KMS-11 (cell line): Measurements from ENCODE around the gene PAK5.

Source experiments
- H2AFZ ChIP-seq: fragments of 200-600 bp; sonication (generic); 2 replicates; pipeline ENCODE4 v1.6.1; 2016; ENCODE audit warnings: antibody characterized with exemption, mixed run types, low read depth
- H3K27ac ChIP-seq: fragments of 200-600 bp; sonication (generic); 2 replicates; pipeline ENCODE4 v1.6.1; 2016; ENCODE audit warnings: mild to moderate bottlenecking, mixed run types
- H3K27me3 ChIP-seq: fragments of 200-600 bp; sonication (generic); 2 replicates; pipeline ENCODE4 v1.6.1; 2017; ENCODE audit warnings: mild to moderate bottlenecking, low read depth, mixed run types, moderate library complexity; ENCODE audit not compliant: insufficient read depth
- H3K36me3 ChIP-seq: fragments of 200-600 bp; sonication (generic); 2 replicates; pipeline ENCODE4 v1.6.1; 2017; ENCODE audit warnings: mild to moderate bottlenecking, mixed run types; ENCODE audit not compliant: insufficient read depth
- H3K4me1 ChIP-seq: fragments of 200-600 bp; sonication (generic); 2 replicates; pipeline ENCODE4 v1.6.1; 2016; ENCODE audit warnings: mild to moderate bottlenecking, low read depth, mixed run types; ENCODE audit not compliant: poor library complexity, severe bottlenecking
- H3K4me2 ChIP-seq: fragments of 200-600 bp; sonication (generic); 2 replicates; pipeline ENCODE4 v1.7.0; 2016; ENCODE audit warnings: mild to moderate bottlenecking, mixed run types
- H3K4me3 ChIP-seq: fragments of 200-600 bp; sonication (generic); IDR thresholded peaks from 2 replicates; pipeline ENCODE4 v1.6.1; 2017; ENCODE audit warnings: low read depth, low read length, mixed read lengths; ENCODE audit not compliant: insufficient read depth
- H3K79me2 ChIP-seq: fragments of 200-600 bp; sonication (generic); 2 replicates; pipeline ENCODE4 v1.6.1; 2016; ENCODE audit warnings: low read depth, mixed run types; ENCODE audit not compliant: insufficient read depth
- H3K9ac ChIP-seq: fragments of 200-600 bp; sonication (generic); 2 replicates; pipeline ENCODE4 v1.6.1; 2016; ENCODE audit warnings: mild to moderate bottlenecking, mixed run types
- H4K20me1 ChIP-seq: fragments of 200-600 bp; sonication (generic); 2 replicates; pipeline ENCODE4 v1.6.1; 2016; ENCODE audit warnings: mild to moderate bottlenecking, mixed run types; ENCODE audit not compliant: insufficient read depth
- TF ChIP-seq, protein P1 (sequence below): fragments of 200-600 bp; sonication (generic); conservative IDR thresholded peaks from 2 replicates; pipeline ENCODE4 v1.6.1; 2017; ENCODE audit warnings: low read depth, mild to moderate bottlenecking, antibody characterized with exemption, low read length, moderate library complexity, mixed read lengths

Gene PAK5

DNA sequence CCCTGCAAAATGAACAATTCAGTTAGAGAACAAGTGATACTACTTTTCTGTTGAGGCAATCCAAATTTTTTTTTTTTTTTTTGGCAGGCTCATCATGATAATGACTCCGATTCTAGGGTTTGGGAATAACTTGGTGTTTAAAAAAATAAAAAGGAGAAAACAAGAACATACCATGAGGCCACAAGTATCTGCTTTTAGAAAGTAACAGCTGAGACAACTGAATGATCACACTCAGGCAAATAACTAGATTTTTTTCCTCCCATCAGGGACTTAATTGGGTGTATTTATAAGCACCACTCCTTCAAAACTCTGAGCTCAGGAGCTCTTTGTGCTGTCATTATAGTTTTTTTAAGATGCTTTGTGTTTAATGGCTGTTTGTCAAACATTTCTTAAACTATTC lies 29.6 kb downstream of the PAK5 start:
- no peaks in the 10 kb centered on the region for H3K36me3 ChIP-seq
- no peaks in the 10 kb centered on the region for H4K20me1 ChIP-seq
- H3K79me2 ChIP-seq, result no peaks in the 10 kb centered on the region
- H3K4me2 ChIP-seq, result no peak overlapping the region
- no peak overlapping the region for H3K9ac ChIP-seq
- H2AFZ ChIP-seq, result no peak overlapping the region
- no peak overlapping the region for H3K4me3 ChIP-seq
- H3K27ac ChIP-seq, result no peak overlapping the region
- H3K4me1 ChIP-seq, result no peaks in the 10 kb centered on the region
- TF ChIP-seq, protein P1, sequence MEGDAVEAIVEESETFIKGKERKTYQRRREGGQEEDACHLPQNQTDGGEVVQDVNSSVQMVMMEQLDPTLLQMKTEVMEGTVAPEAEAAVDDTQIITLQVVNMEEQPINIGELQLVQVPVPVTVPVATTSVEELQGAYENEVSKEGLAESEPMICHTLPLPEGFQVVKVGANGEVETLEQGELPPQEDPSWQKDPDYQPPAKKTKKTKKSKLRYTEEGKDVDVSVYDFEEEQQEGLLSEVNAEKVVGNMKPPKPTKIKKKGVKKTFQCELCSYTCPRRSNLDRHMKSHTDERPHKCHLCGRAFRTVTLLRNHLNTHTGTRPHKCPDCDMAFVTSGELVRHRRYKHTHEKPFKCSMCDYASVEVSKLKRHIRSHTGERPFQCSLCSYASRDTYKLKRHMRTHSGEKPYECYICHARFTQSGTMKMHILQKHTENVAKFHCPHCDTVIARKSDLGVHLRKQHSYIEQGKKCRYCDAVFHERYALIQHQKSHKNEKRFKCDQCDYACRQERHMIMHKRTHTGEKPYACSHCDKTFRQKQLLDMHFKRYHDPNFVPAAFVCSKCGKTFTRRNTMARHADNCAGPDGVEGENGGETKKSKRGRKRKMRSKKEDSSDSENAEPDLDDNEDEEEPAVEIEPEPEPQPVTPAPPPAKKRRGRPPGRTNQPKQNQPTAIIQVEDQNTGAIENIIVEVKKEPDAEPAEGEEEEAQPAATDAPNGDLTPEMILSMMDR, result no peak
- H3K27me3 ChIP-seq, result no peaks in the 10 kb centered on the region

DNA sequence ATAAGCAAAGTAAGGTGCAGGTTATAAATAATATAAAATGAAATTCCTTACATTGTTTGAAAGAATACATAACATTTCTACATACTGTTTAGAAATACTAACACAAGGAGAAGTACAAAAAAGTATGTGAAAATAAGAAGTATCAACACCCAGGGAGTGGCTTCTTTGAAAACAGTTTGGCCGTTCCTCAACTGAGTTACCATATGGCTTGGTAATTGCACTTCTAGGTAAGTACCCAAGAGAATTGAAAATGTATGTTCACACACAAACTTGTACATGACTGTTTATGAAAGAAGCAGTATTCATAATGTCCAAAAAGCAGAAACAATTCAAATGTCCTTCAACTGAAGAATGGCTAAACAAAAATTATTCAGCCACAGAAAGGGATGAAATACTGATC lies 30.7 kb downstream of the PAK5 start:
- Histone ChIP-seq H3K36me3 (no peaks in the 10 kb centered on the region), H3K27me3 (no peaks in the 10 kb centered on the region), H3K4me3 (no peak overlapping the region)

DNA sequence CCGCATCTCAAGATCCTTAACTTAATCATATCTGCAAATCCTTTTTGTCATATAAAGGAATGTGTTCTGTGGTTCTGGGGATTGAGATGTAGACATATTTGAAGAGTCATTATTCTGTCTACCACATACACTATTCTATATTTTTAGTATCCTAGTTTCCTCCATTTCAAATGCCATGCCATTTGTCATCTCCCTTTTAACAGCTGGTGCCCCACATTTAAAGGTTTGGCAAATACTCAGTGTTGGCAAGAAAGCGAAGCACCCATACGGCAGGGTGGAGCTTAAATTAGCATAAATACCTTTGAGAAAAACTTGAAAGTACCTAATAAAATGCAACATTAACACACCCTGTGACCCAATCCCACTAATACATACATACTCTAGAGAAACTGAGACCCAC lies 31.7 kb downstream of the PAK5 start:
- no peaks in the 10 kb centered on the region for H3K4me1 ChIP-seq
- TF ChIP-seq, protein P1, result no peak
- H3K4me2 ChIP-seq, result no peak overlapping the region
- H4K20me1 ChIP-seq, result no peaks in the 10 kb centered on the region
- H3K36me3 ChIP-seq, result no peaks in the 10 kb centered on the region
- no peaks in the 10 kb centered on the region for H3K79me2 ChIP-seq
- no peak overlapping the region for H3K4me3 ChIP-seq
- no peak overlapping the region for H3K9ac ChIP-seq
- no peak overlapping the region for H3K27ac ChIP-seq
- no peaks in the 10 kb centered on the region for H3K27me3 ChIP-seq
- no peak overlapping the region for H2AFZ ChIP-seq

More for the DNA sequence above, 30.7 kb downstream of the PAK5 start:
- TF ChIP-seq, protein P1, result no peak
- H3K4me2 ChIP-seq, result no peak overlapping the region
- H3K27ac ChIP-seq, result no peak overlapping the region
- H3K79me2 ChIP-seq, result no peaks in the 10 kb centered on the region
- no peak overlapping the region for H2AFZ ChIP-seq
- H3K4me1 ChIP-seq, result no peaks in the 10 kb centered on the region
- no peak overlapping the region for H3K9ac ChIP-seq
- no peaks in the 10 kb centered on the region for H4K20me1 ChIP-seq

DNA sequence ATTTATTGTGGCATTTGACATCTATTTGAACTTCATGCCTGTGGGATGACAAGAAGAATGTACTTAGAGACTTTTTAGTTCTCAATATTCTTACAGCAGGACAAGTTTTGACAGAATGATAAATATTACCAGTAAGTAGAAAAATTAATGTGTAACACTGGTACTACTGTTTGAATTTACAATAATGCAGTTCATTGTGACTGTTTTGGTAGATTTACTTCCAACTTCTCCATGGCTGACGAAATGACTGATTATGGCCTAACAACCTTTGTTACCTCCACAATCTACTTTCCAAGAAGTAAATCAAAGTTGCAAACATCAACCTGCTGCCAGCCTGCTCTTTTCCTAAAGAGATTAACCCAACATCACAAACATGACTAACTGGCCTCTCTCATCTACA lies 38.5 kb downstream of the PAK5 start:
- Histone ChIP-seq H3K27ac (no peak overlapping the region), H3K4me1 (no peaks in the 10 kb centered on the region), H2AFZ (no peak overlapping the region), H3K9ac (no peak overlapping the region), H3K27me3 (no peaks in the 10 kb centered on the region), H3K4me3 (no peak overlapping the region), H4K20me1 (no peaks in the 10 kb centered on the region), H3K36me3 (no peaks in the 10 kb centered on the region), H3K4me2 (no peak overlapping the region), H3K79me2 (no peaks in the 10 kb centered on the region)
- TF ChIP-seq, protein P1, result no peak
